Lung (tissue), 16 donors: ENCODE data around the gene OLIG3. TPM values are rescaled to one million over a fixed set of nuclear protein-coding genes. Genes with fewer than 3 reads are reported as not detected.

Experiments
- ATAC-seq: fragments of 200-7000 bp; cut with Tn5 transposase; one replicate; pipeline ENCODE4 v1.9.1; 2020; ENCODE audit warnings: moderate number of reproducible peaks; ENCODE audit not compliant: insufficient read depth, low FRiP score
- DNase-seq, 3 donors: peaks; one replicate each; pipeline ENCODE4 v3.0.0-alpha.2; 2013 to 2017
- H3K27ac ChIP-seq, 2 donors: one replicate each; pipeline ENCODE4 v1.5.1; 2013; ENCODE audit warnings: mild to moderate bottlenecking in 2 of 2, moderate library complexity in 2 of 2, control low read depth in 1 of 2, inconsistent platforms in 1 of 2, low read depth in 1 of 2, low read length in 1 of 2
- H3K27me3 ChIP-seq, 3 donors: one replicate each; pipeline ENCODE4 v1.5.1; 2013; ENCODE audit warnings: low read length in 2 of 3; ENCODE audit not compliant: control insufficient read depth in 3 of 3, insufficient read depth in 3 of 3
- H3K36me3 ChIP-seq, 4 donors: one replicate each; pipeline ENCODE4 v1.5.1; 2013; ENCODE audit warnings: low read length in 4 of 4, mild to moderate bottlenecking in 1 of 4, moderate library complexity in 1 of 4; ENCODE audit not compliant: control insufficient read depth in 4 of 4, insufficient read depth in 4 of 4
- H3K4me1 ChIP-seq, 5 donors: one replicate each; pipeline ENCODE4 v1.5.1; 2013; ENCODE audit warnings: low read length in 5 of 5, mild to moderate bottlenecking in 2 of 5, moderate library complexity in 1 of 5; ENCODE audit not compliant: control insufficient read depth in 5 of 5, insufficient read depth in 5 of 5
- H3K4me3 ChIP-seq: one replicate; pipeline ENCODE4 v1.5.1; 2013; ENCODE audit warnings: mild to moderate bottlenecking, control low read depth, moderate library complexity
- H3K9ac ChIP-seq, 2 donors: one replicate each; pipeline ENCODE4 v1.5.1; 2013; ENCODE audit warnings: low read length in 2 of 2, control low read depth in 1 of 2; ENCODE audit not compliant: insufficient read depth in 1 of 2
- H3K9me3 ChIP-seq, 4 donors: one replicate each; pipeline ENCODE4 v1.5.1; 2013; ENCODE audit warnings: low read length in 3 of 4, mild to moderate bottlenecking in 1 of 4, moderate library complexity in 1 of 4; ENCODE audit not compliant: control insufficient read depth in 4 of 4, insufficient read depth in 3 of 4
- CTCF ChIP-seq: IDR thresholded peaks from 2 replicates; pipeline ENCODE4 v1.5.1; 2012; ENCODE audit warnings: mild to moderate bottlenecking; ENCODE audit errors: control extremely low read depth, extremely low read depth
- WGBS, 2 donors: extraction: QIAGEN DNeasy Blood & Tissue Kit; methylation state at CpG; one replicate each; pipeline ENCODE4 v1.1.7; 2013; 5-methylcytosine and 5-hydroxymethylcytosine counted together
- long read RNA-seq, 5 donors: transcript quantifications; one replicate each; lab custom pipeline, GENCODE V29; 2026
- polyA plus RNA-seq, 2 donors: library from polyadenylated mRNA; stranded (reverse); fragments of 200-250 nt; gene quantifications; one replicate each; pipeline ENCODE4 v1.2.1, GENCODE V29; 2013
- total RNA-seq, 2 donors: library from RNA; depleted of rRNA in 1 of 2; stranded (reverse); fragments of >200 nt in 1 of 2; gene quantifications; one replicate each; pipeline ENCODE4 v1.2.1, GENCODE V29; 2014 to 2021
- donor health status: control.
- donor health status: control.
- donor health status: Bipolar disorder and iron deficiency.
- donor health status: healthy.
- donor health status: DM: yes; HTN: yes; CAD: no.

Gene OLIG3
- not detected for total RNA-seq
- not detected for polyA plus RNA-seq
- long read RNA-seq, donor 1: 0 reads
- long read RNA-seq, donor 2: 0 reads
- long read RNA-seq, donor 3: 0 reads
- long read RNA-seq, donor 4: 0 reads
- long read RNA-seq, donor 5: 0 reads

DNA sequence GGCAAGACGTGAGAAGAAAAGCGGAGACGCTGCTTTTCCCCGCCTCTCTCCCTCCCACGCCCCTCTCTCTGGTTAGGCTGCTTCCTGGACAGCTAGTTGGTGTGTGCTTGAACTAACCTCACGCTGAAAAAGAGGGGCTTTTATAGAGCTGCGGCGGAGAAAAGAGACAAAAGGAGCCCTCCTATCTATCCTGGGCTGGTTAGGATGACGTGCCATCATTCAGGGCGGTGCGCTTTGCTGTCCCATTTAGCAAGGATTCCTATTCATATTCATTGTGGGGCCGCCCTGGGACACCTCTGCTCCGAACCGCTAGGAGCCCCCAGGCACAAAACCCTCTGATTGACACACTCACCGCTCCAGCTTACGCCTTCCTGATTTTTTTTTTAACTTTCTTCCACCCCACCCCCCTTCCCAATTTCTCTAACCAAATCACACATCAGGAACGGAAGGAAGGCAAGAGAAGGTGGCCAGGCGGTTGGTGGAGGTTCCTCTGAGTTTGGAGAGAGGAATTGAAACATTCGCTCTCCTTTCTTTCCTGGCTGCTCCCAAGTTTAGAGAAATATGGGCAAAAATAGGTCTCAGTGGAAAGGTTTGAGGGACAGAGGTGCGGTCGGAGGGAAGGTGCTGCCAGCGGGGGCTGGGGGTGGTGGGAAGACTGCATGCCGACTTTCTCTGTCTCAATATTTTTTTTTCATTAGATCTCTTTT is at the start of gene OLIG3:
Gene OLIG3 (minus strand): TSS at position 114 of the 707 bp plus-strand sequence. CDS start 224 bp downstream, outside the sequence.
- no peak within 1 kb of the TSS for H3K9ac ChIP-seq
- no peaks in the 10 kb centered on the region for H3K36me3 ChIP-seq
- no peak for TF ChIP-seq CTCF
- H3K4me3 ChIP-seq: no peak within 1 kb of the TSS
- peaks cover 0 to 23% (median 9%) of the 10 kb centered on the region in 5 donors for H3K4me1 ChIP-seq
- H3K27me3 ChIP-seq: peaks cover 7 to 97% (median 92%) of the 10 kb centered on the region in 3 donors
- H3K9me3 ChIP-seq: peaks cover 0 to 21% (median 0%) of the 10 kb centered on the region in 4 donors
- H3K27ac ChIP-seq: no peak within 1 kb of the TSS
- 9 to 12% methylated on average over 23 of the region's 23 CpGs for WGBS, 2 donors
- DNase-seq (peak in 2 of 3 donors; percentile 18 to 34), ATAC-seq (no peak)

DNA sequence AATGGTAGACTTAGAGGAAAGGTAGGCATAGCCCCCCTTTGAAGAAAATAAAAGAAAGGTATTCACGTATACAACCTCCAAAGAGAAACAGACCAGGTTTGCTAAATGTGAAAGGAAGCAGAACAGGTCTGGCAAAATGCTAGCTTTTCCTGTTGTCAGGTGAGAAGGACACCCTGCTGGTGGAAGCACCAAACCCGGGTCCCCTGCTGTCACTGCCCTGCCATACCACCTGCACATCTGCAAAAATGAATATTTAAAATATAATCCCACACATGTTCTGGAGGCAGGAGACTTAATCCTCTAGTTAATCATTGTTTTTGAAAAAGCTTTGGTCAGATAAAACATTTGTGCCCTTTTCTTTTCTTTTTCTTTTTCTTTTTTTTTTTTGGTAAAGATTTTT is 48.9 kb upstream of the OLIG3 start:
- Histone ChIP-seq H3K9ac (no peak overlapping the region), H3K27me3 (no peaks in the 10 kb centered on the region), H3K4me3 (no peak overlapping the region), H3K36me3 (no peaks in the 10 kb centered on the region), H3K9me3 (no peaks in the 10 kb centered on the region), H3K4me1 (no peaks in the 10 kb centered on the region), H3K27ac (no peak overlapping the region)
- WGBS, 2 donors: 46 to 64% methylated on average over 2 of the region's 2 CpGs
- ATAC-seq (no peak), DNase-seq (no peak)
- TF ChIP-seq CTCF: no peak

- Histone ChIP-seq H3K27me3 (no peaks in the 10 kb centered on the region), H3K4me1 (no peaks in the 10 kb centered on the region), H3K9me3 (no peaks in the 10 kb centered on the region), H3K9ac (no peak overlapping the region), H3K4me3 (no peak overlapping the region), H3K27ac (no peak overlapping the region), H3K36me3 (no peaks in the 10 kb centered on the region)
- no peak for TF ChIP-seq CTCF
- no peak for DNase-seq
- no peak for ATAC-seq
- 66 to 74% methylated on average over 1 of the region's 1 CpG for WGBS, 2 donors
Measured at GRCh38 chr6:137542713-137543112, 48.5 kb upstream of the OLIG3 start.
